IMR-90 (cell line): ENCODE measurements around the gene ADAM17. TPM values are rescaled to one million over a fixed set of nuclear protein-coding genes. Genes with fewer than 3 reads are reported as not detected.

Experiments used
- ATAC-seq: fragments of 200-7000 bp; cut with Tn5 transposase; 2 replicates; pipeline ENCODE4 v1.9.1; 2020; ENCODE audit warnings: low read depth, mild to moderate bottlenecking, moderate library complexity
- BruUV-seq: library from RNA; stranded (reverse); fragments of 400-500 nt; replicated peaks from 2 replicates; lab custom pipeline; 2021; lab: Mats Ljungman, UMichigan
- CTCF ChIA-PET: fragments of 300-600 bp; formaldehyde crosslinking; extraction: SDS; loops from one replicate; lab custom pipeline; 2021; ENCODE audit warnings: antibody characterized with exemption; lab: Yijun Ruan, JAX
- POLR2A ChIA-PET: fragments of 300-600 bp; sonication (Branson Sonifier 250); formaldehyde crosslinking; loops from one replicate; lab custom pipeline; 2022; ENCODE audit warnings: antibody characterized with exemption; ENCODE audit not compliant: unreplicated experiment; lab: Charles Lee
- DNase-seq: peaks from one replicate; pipeline ENCODE4 v3.0.0; 2013
- H2AFZ ChIP-seq: replicated peaks from 2 replicates; pipeline ENCODE3; 2013; ENCODE audit warnings: low read length, mild to moderate bottlenecking; ENCODE audit not compliant: poor library complexity
- H2AK5ac ChIP-seq: 2 replicates; pipeline ENCODE4 v1.6.1; 2013; ENCODE audit warnings: low read depth, low read length, inconsistent platforms
- H2AK9ac ChIP-seq: replicated peaks from 2 replicates; pipeline ENCODE3; 2013; ENCODE audit warnings: mild to moderate bottlenecking, low read depth, low read length, moderate library complexity; ENCODE audit not compliant: poor library complexity
- H2BK120ac ChIP-seq: 2 replicates; pipeline ENCODE4 v1.6.1; 2013; ENCODE audit warnings: low read depth, low read length, inconsistent platforms
- H2BK15ac ChIP-seq: 3 replicates; pipeline ENCODE4 v1.6.1; 2013; ENCODE audit warnings: low read depth, low read length, inconsistent platforms
- H2BK20ac ChIP-seq: 2 replicates; pipeline ENCODE4 v1.6.1; 2013; ENCODE audit warnings: low read depth, mild to moderate bottlenecking, inconsistent platforms, low read length, moderate library complexity
- H2BK5ac ChIP-seq: 2 replicates; pipeline ENCODE4 v1.6.1; 2013; ENCODE audit warnings: mild to moderate bottlenecking, low read depth, low read length, inconsistent platforms; ENCODE audit not compliant: poor library complexity, severe bottlenecking
- H3K14ac ChIP-seq: replicated peaks from 2 replicates; pipeline ENCODE4 v1.6.1; 2013; ENCODE audit warnings: low read depth, low read length, inconsistent platforms
- H3K18ac ChIP-seq: 2 replicates; pipeline ENCODE4 v1.6.1; 2013; ENCODE audit warnings: low read depth, low read length, control low read depth
- H3K23ac ChIP-seq: 2 replicates; pipeline ENCODE4 v1.6.1; 2013; ENCODE audit warnings: low read depth, low read length, inconsistent platforms
- H3K27ac ChIP-seq: 2 replicates; pipeline ENCODE4 v1.5.1; 2013; ENCODE audit warnings: mild to moderate bottlenecking, control low read depth, low read length; ENCODE audit not compliant: insufficient read depth
- H3K27me3 ChIP-seq: 2 replicates; pipeline ENCODE4 v1.6.1; 2013; ENCODE audit warnings: low read length; ENCODE audit not compliant: control insufficient read depth, insufficient read depth
- H3K36me3 ChIP-seq: 2 replicates; pipeline ENCODE4 v1.6.1; 2013; ENCODE audit warnings: low read length, mixed read lengths; ENCODE audit not compliant: control insufficient read depth, insufficient read depth
- H3K4ac ChIP-seq: 2 replicates; pipeline ENCODE4 v1.6.1; 2013; ENCODE audit warnings: low read depth, low read length, inconsistent platforms
- H3K4me1 ChIP-seq: 2 replicates; pipeline ENCODE4 v1.6.1; 2013; ENCODE audit warnings: low read length, mixed read lengths; ENCODE audit not compliant: control insufficient read depth, insufficient read depth
- H3K4me2 ChIP-seq: 2 replicates; pipeline ENCODE4 v1.6.1; 2013; ENCODE audit warnings: low read depth, mild to moderate bottlenecking, control low read depth, low read length, moderate library complexity
- H3K4me3 ChIP-seq: 2 replicates; pipeline ENCODE4 v1.5.1; 2013; ENCODE audit warnings: low read depth, mild to moderate bottlenecking, control low read depth, low read length, moderate library complexity; ENCODE audit not compliant: insufficient read depth
- H3K56ac ChIP-seq: 2 replicates; pipeline ENCODE4 v1.6.1; 2013; ENCODE audit warnings: low read length, inconsistent platforms; ENCODE audit not compliant: insufficient read depth; ENCODE audit errors: extremely low read depth
- H3K79me1 ChIP-seq, 2 experiments: 2 replicates each; pipeline ENCODE4 v1.6.1; 2013; ENCODE audit warnings: low read length in 2 of 2, inconsistent platforms in 1 of 2, low read depth in 1 of 2
- H3K9ac ChIP-seq: 2 replicates; pipeline ENCODE4 v1.6.1; 2013; ENCODE audit warnings: low read depth, low read length, control low read depth
- H3K9me1 ChIP-seq: 2 replicates; pipeline ENCODE4 v1.6.1; 2013; ENCODE audit warnings: low read length, inconsistent platforms; ENCODE audit not compliant: insufficient read depth
- H3K9me3 ChIP-seq: 2 replicates; pipeline ENCODE4 v1.6.1; 2013; ENCODE audit warnings: low read length; ENCODE audit not compliant: control insufficient read depth, insufficient read depth
- H4K20me1 ChIP-seq: 2 replicates; pipeline ENCODE4 v1.6.1; 2013; ENCODE audit warnings: low read length, inconsistent platforms; ENCODE audit not compliant: insufficient read depth
- H4K5ac ChIP-seq: 2 replicates; pipeline ENCODE4 v1.6.1; 2013; ENCODE audit warnings: mild to moderate bottlenecking, low read depth, low read length, control low read depth
- H4K8ac ChIP-seq, 2 experiments: 2 replicates each; pipeline ENCODE4 v1.6.1; 2013; ENCODE audit warnings: low read depth in 2 of 2, low read length in 2 of 2, control low read depth in 1 of 2, inconsistent platforms in 1 of 2
- H4K91ac ChIP-seq: 2 replicates; pipeline ENCODE4 v1.6.1; 2013; ENCODE audit warnings: low read depth, low read length, inconsistent platforms; ENCODE audit not compliant: insufficient read depth
- CEBPB ChIP-seq: IDR thresholded peaks from 2 replicates; pipeline ENCODE4 v1.6.1; 2012; ENCODE audit warnings: low read depth, low read length, improper control_type of control experiment
- ELK1 ChIP-seq: fragments of 150-350 bp; IDR thresholded peaks from 2 replicates; pipeline ENCODE4 v1.6.1; 2016; ENCODE audit warnings: low read depth, mild to moderate bottlenecking, low read length, moderate library complexity, borderline replicate concordance
- MAFK ChIP-seq: IDR thresholded peaks from 2 replicates; pipeline ENCODE4 v1.6.1; 2012; ENCODE audit warnings: low read depth, low read length, improper control_type of control experiment
- MAZ ChIP-seq: IDR thresholded peaks from 2 replicates; pipeline ENCODE4 v1.6.1; 2012; ENCODE audit warnings: low read depth, mild to moderate bottlenecking, low read length, improper control_type of control experiment, moderate library complexity, borderline replicate concordance
- POLR2A ChIP-seq: IDR thresholded peaks from 2 replicates; pipeline ENCODE4 v1.6.1; 2012; ENCODE audit warnings: mild to moderate bottlenecking, low read depth, low read length
- USF2 ChIP-seq: fragments of 150-350 bp; IDR thresholded peaks from 2 replicates; pipeline ENCODE4 v1.6.1; 2017; ENCODE audit warnings: mild to moderate bottlenecking, antibody characterized with exemption, low read length, low read depth
- WGBS, 2 experiments: methylation state at CpG; one replicate each; pipeline versions ENCODE4 v1.1.5 to v1.1.7; 2013; ENCODE audit warnings: missing lambda C conversion rate in 2 of 2; ENCODE audit not compliant: insufficient read length in 1 of 2; ENCODE audit errors: extremely low coverage in 2 of 2; 5-methylcytosine and 5-hydroxymethylcytosine counted together
- dilution Hi-C: fragments of 300-500 bp; cut with HindIII; formaldehyde crosslinking; loops from one replicate; pipeline ENCODE4 v1.14.3; 2018; ENCODE audit warnings: low sequenced_read_pairs; ENCODE audit not compliant: unreplicated experiment
- in situ Hi-C: fragments of 300-500 bp; cut with MboI; formaldehyde crosslinking; loops from 3 replicates; pipeline ENCODE4 v1.14.3; 2019; ENCODE audit warnings: low sequenced_read_pairs, inconsistent platforms, mixed read lengths
- intact Hi-C: fragments of 100-400 bp; cut with micrococcal nuclease; formaldehyde crosslinking; loops from 2 replicates; pipeline ENCODE4 v1.10.0; 2022
- polyA plus RNA-seq, 3 experiments: library from polyadenylated mRNA; depleted of rRNA; stranded (reverse); fragments of >200 nt; gene quantifications; 2 replicates each; pipeline ENCODE4 v1.2.3, GENCODE V29; 2012; ENCODE audit warnings: low replicate concordance in 1 of 3
- total RNA-seq: library from RNA; depleted of rRNA; stranded (reverse); fragments of >200 nt; gene quantifications from 2 replicates; pipeline ENCODE4 v1.2.3, GENCODE V29; 2012

Gene ADAM17
- total and polyA plus RNA-seq, 2 of the 4 experiments (the other 2 are of a cell fraction) = 9.6 to 34.4 TPM

- intact Hi-C loops (loop anchor here (5.0 kb wide), 1 partner anchor 332 kb away; no protein-coding TSS in a partner anchor), in situ Hi-C loops (no loop called here), dilution Hi-C loops (no loop called here)
- Histone ChIP-seq H3K4me1 (peaks cover 15% of the 10 kb centered on the region), H3K9me1 (0 out of 2 replicates have a peak, but pooled peaks cover 8% of the 10 kb centered on the region), H3K27ac (peak within 1 kb of the TSS; percentile 97), H2BK5ac (peak within 1 kb of the TSS; percentile 91), H2AK5ac (peak within 1 kb of the TSS; percentile 48), H3K27me3 (no peaks in the 10 kb centered on the region), H3K18ac (peak within 1 kb of the TSS; percentile 91), H4K5ac (peak within 1 kb of the TSS; percentile 99), H3K9me3 (no peaks in the 10 kb centered on the region), H2AFZ (peak within 1 kb of the TSS; percentile 97), H3K4me2 (peak within 1 kb of the TSS; percentile 98), H2AK9ac (peak within 1 kb of the TSS; percentile 94), H3K4me3 (peak within 1 kb of the TSS; percentile 99), H2BK20ac (peak within 1 kb of the TSS; percentile 26; the same call in 1 of the 2 replicates), H2BK120ac (peak within 1 kb of the TSS; percentile 58; the same call in 1 of the 2 replicates), H4K91ac (peak within 1 kb of the TSS; percentile 82), H4K20me1 (peaks cover 8% of the 10 kb centered on the region; the same call in 1 of the 2 replicates), H3K9ac (peak within 1 kb of the TSS; percentile 86), H3K14ac (peak within 1 kb of the TSS; percentile 97), H3K4ac (peak within 1 kb of the TSS; percentile 82), H3K56ac (peak within 1 kb of the TSS; percentile 93), H3K36me3 (peaks cover 20% of the 10 kb centered on the region), H4K8ac (peak within 1 kb of the TSS; percentile 98 to 99), H3K23ac (peak within 1 kb of the TSS; percentile 98), H3K79me1 (peaks cover 16 to 52% of the 10 kb centered on the region in 2 experiments), H2BK15ac (no peak within 1 kb of the TSS)
- CTCF ChIA-PET = interaction anchor here (0.6 kb wide), 1 partner anchor 292 kb away, joined by 4 read pairs; no protein-coding TSS in a partner anchor
- no peak for DNase-seq
- no TSS peak for BruUV-seq
- WGBS, 2 experiments = 1% methylated on average over 54 of the region's 91 CpGs; no CpG with 5 or more reads in 1 of the 2 experiments
- peak; percentile 89 for ATAC-seq
- TF ChIP-seq USF2 = no peak
- TF ChIP-seq CEBPB = no peak
- TF ChIP-seq MAFK = no peak
- TF ChIP-seq ELK1 = no peak
- TF ChIP-seq POLR2A = 0 out of 2 replicates have a peak, but pooled peaks have one; percentile 15
- TF ChIP-seq MAZ = peak; percentile 12; the same call in 1 of the 2 replicates
- POLR2A ChIA-PET = interaction anchor here (0.6 kb wide), 1 partner anchor 52 kb away, joined by 3 read pairs; no protein-coding TSS in a partner anchor
Observed at GRCh38 chr2:9474361-9475057, 81.1 kb downstream of the ADAM17 start, which contains the start of gene IAH1. IAH1 (plus strand) TSS chr2:9474551; CDS start chr2:9474567, 16 bp downstream.
